ENCODE results near the gene FAM216A.

GRCh38 chr12:110533607-110534006 lies 65.0 kb downstream of the FAM216A start:
- no peak for TF ChIP-seq CTCF (IDR thresholded peaks at IDR 0.05 in 4 of 5, conservative IDR thresholded peaks at IDR 0.05 in 1 of 5)
- no peak for TF ChIP-seq POLR2A (IDR thresholded peaks at IDR 0.05)

All from gastrocnemius medialis (tissue), 4 donors.